Karpas-422 (cell line): Measurements from ENCODE around the gene AIDA. TPM values are rescaled to one million over a fixed set of nuclear protein-coding genes. Genes with fewer than 3 reads are reported as not detected.
A peak's percentile ranks its signal among the peaks of the same experiment; 100 is the strongest.

ENCODE experiments used
- DNase-seq: peaks from one replicate; pipeline ENCODE4 v3.0.0-alpha.2; 2015
- H2AFZ ChIP-seq: fragments of 200-600 bp; sonication (generic); 2 replicates; pipeline ENCODE4 v1.6.1; 2014; ENCODE audit warnings: antibody characterized with exemption, low read length, mixed read lengths
- H3K27ac ChIP-seq: fragments of 200-600 bp; sonication (generic); 2 replicates; pipeline ENCODE4 v1.5.1; 2014; ENCODE audit warnings: mild to moderate bottlenecking, low read length, moderate library complexity
- H3K27me3 ChIP-seq: fragments of 200-600 bp; sonication (generic); 2 replicates; pipeline ENCODE4 v1.6.1; 2014; ENCODE audit warnings: low read length, mixed read lengths
- H3K36me3 ChIP-seq: fragments of 200-600 bp; sonication (generic); 2 replicates; pipeline ENCODE4 v1.6.1; 2014; ENCODE audit warnings: low read length, mixed read lengths; ENCODE audit not compliant: insufficient read depth
- H3K4me1 ChIP-seq: fragments of 200-600 bp; sonication (generic); 2 replicates; pipeline ENCODE4 v1.6.1; 2014; ENCODE audit warnings: mild to moderate bottlenecking, low read length, mixed read lengths
- H3K4me2 ChIP-seq: fragments of 200-600 bp; sonication (generic); 2 replicates; pipeline ENCODE4 v1.6.1; 2014; ENCODE audit warnings: low read length, low read depth, mild to moderate bottlenecking; ENCODE audit not compliant: poor library complexity, severe bottlenecking
- H3K4me3 ChIP-seq: fragments of 200-600 bp; sonication (generic); 2 replicates; pipeline ENCODE4 v1.5.1; 2014; ENCODE audit warnings: mild to moderate bottlenecking, antibody characterized with exemption, low read length, mixed read lengths
- H3K79me2 ChIP-seq: fragments of 200-600 bp; sonication (generic); 2 replicates; pipeline ENCODE4 v1.6.1; 2014; ENCODE audit warnings: mild to moderate bottlenecking, low read length, mixed read lengths
- H3K9ac ChIP-seq: fragments of 200-600 bp; sonication (generic); 2 replicates; pipeline ENCODE4 v1.6.0; 2014; ENCODE audit warnings: low read length
- H3K9me2 ChIP-seq: fragments of 200-600 bp; sonication (generic), shearing (Covaris generic); replicated peaks from 2 replicates; pipeline ENCODE4 v1.6.0; 2014; ENCODE audit warnings: mild to moderate bottlenecking, low read length, moderate library complexity; ENCODE audit not compliant: insufficient read depth
- H3K9me3 ChIP-seq: fragments of 300-700, 200-600 bp; sonication (generic); 2 replicates; pipeline ENCODE4 v1.6.1; 2014; ENCODE audit warnings: low read length, mixed read lengths
- H4K20me1 ChIP-seq: fragments of 200-600 bp; sonication (generic); 2 replicates; pipeline ENCODE4 v1.6.1; 2014; ENCODE audit warnings: mild to moderate bottlenecking, antibody characterized with exemption, low read length, low read depth; ENCODE audit not compliant: insufficient read depth
- total RNA-seq: library from RNA; depleted of rRNA; stranded (reverse); fragments of >200 nt; shearing (Covaris generic); gene quantifications from 2 replicates; pipeline ENCODE4 v1.2.3, GENCODE V29; 2014; ENCODE audit warnings: low replicate concordance; rRNA removed

AIDA gene
- total RNA-seq, 1 experiment from 2014 or later = 26.4 TPM

- Histone ChIP-seq H2AFZ (no peak overlapping the region), H3K9ac (no peak overlapping the region), H3K4me3 (no peak overlapping the region), H4K20me1 (no peaks in the 10 kb centered on the region), H3K4me2 (peak overlapping the region; percentile 95), H3K9me3 (no peaks in the 10 kb centered on the region), H3K27me3 (no peaks in the 10 kb centered on the region), H3K9me2 (no peaks in the 10 kb centered on the region), H3K36me3 (peaks cover 19% of the 10 kb centered on the region; the same call in 1 of the 2 replicates), H3K4me1 (peaks cover 31% of the 10 kb centered on the region), H3K27ac (no peak overlapping the region), H3K79me2 (peaks cover 40% of the 10 kb centered on the region)
- DNase-seq = no peak
These were observed 91.7 kb downstream of the AIDA start for GRCh38 chr1:222620566-222620965.

- Histone ChIP-seq H3K4me3 (peak overlapping the region; percentile 88), H3K36me3 (peaks cover 12% of the 10 kb centered on the region; the same call in 1 of the 2 replicates), H4K20me1 (no peaks in the 10 kb centered on the region), H3K4me2 (peak overlapping the region; percentile 95), H3K79me2 (peaks cover 40% of the 10 kb centered on the region), H3K4me1 (peaks cover 31% of the 10 kb centered on the region), H3K9ac (peak overlapping the region; percentile 93), H3K27ac (no peak overlapping the region), H3K9me2 (no peaks in the 10 kb centered on the region), H3K9me3 (no peaks in the 10 kb centered on the region), H2AFZ (no peak overlapping the region), H3K27me3 (no peaks in the 10 kb centered on the region)
- no peak for DNase-seq
These were observed 93.3 kb downstream of the AIDA start for GRCh38 chr1:222618880-222619596.

Other genes starting within 250 kb of the AIDA start
- gene HHIPL2, start 164.4 kb downstream of the AIDA start, total RNA-seq = 0.30 TPM in 1 of 2 replicates, not detected in the other
- 17.1 and 32.5 TPM in 2 replicates for gene TAF1A, start 122.6 kb downstream of the AIDA start, total RNA-seq
- 45.6 and 106 TPM in 2 replicates for gene MIA3, start 94.4 kb downstream of the AIDA start, total RNA-seq
- gene BROX, start 73 bp upstream of the AIDA start, total RNA-seq = 15.3 and 26.8 TPM in 2 replicates
- not detected in 2 replicates for gene FAM177B, start 24.7 kb upstream of the AIDA start, total RNA-seq
- gene DISP1, start 102.5 kb upstream of the AIDA start, total RNA-seq = 0.18 and 1.2 TPM in 2 replicates